ENCODE results near the gene HSD11B1.

HSD11B1 gene

GRCh38 chr1:209772126-209772525, 67.5 kb downstream of the HSD11B1 start:
- no peak for TF ChIP-seq CTCF (conservative IDR thresholded peaks at IDR 0.05; ENCODE audit: control insufficient read depth, insufficient read depth, low read depth, low read length)
- H3K4me3 ChIP-seq (ENCODE audit: control insufficient read depth, low read depth, low read length) = no peak overlapping the region
- no peak for DNase-seq (ENCODE audit: low read depth)

- TF ChIP-seq CTCF (conservative IDR thresholded peaks at IDR 0.05; ENCODE audit: control insufficient read depth, insufficient read depth, low read depth, low read length) = no peak
- no peak for DNase-seq (ENCODE audit: low read depth)
- H3K4me3 ChIP-seq (ENCODE audit: control insufficient read depth, low read depth, low read length) = no peak overlapping the region
These were observed 69.9 kb downstream of the HSD11B1 start for GRCh38 chr1:209774592-209774991.

GRCh38 chr1:209775678-209776077, 71.0 kb downstream of the HSD11B1 start:
- no peak for TF ChIP-seq CTCF (conservative IDR thresholded peaks at IDR 0.05; ENCODE audit: control insufficient read depth, insufficient read depth, low read depth, low read length)
- no peak overlapping the region for H3K4me3 ChIP-seq (ENCODE audit: control insufficient read depth, low read depth, low read length)
- no peak for DNase-seq (ENCODE audit: low read depth)

GRCh38 chr1:209777587-209777986, 72.9 kb downstream of the HSD11B1 start:
- no peak overlapping the region for H3K4me3 ChIP-seq (ENCODE audit: control insufficient read depth, low read depth, low read length)
- no peak for DNase-seq (ENCODE audit: low read depth)
- TF ChIP-seq CTCF (conservative IDR thresholded peaks at IDR 0.05; ENCODE audit: control insufficient read depth, insufficient read depth, low read depth, low read length) = no peak

GRCh38 chr1:209778102-209778501, 73.5 kb downstream of the HSD11B1 start:
- no peak overlapping the region for H3K4me3 ChIP-seq (ENCODE audit: control insufficient read depth, low read depth, low read length)
- no peak for TF ChIP-seq CTCF (conservative IDR thresholded peaks at IDR 0.05; ENCODE audit: control insufficient read depth, insufficient read depth, low read depth, low read length)
- no peak for DNase-seq (ENCODE audit: low read depth)

GRCh38 chr1:209780268-209780667, 75.6 kb downstream of the HSD11B1 start:
- TF ChIP-seq CTCF (conservative IDR thresholded peaks at IDR 0.05; ENCODE audit: control insufficient read depth, insufficient read depth, low read depth, low read length) = no peak
- no peak for DNase-seq (ENCODE audit: low read depth)
- no peak overlapping the region for H3K4me3 ChIP-seq (ENCODE audit: control insufficient read depth, low read depth, low read length)

GRCh38 chr1:209783386-209783785, 78.7 kb downstream of the HSD11B1 start:
- TF ChIP-seq CTCF (conservative IDR thresholded peaks at IDR 0.05; ENCODE audit: control insufficient read depth, insufficient read depth, low read depth, low read length) = no peak
- no peak for DNase-seq (ENCODE audit: low read depth)
- H3K4me3 ChIP-seq (ENCODE audit: control insufficient read depth, low read depth, low read length) = peak overlapping the region; percentile 94
